Immature natural killer cell (primary cell): Measurements from ENCODE around the gene ADAMTS6. TPM values are rescaled to one million over a fixed set of nuclear protein-coding genes. Genes with fewer than 3 reads are reported as not detected.
"Not testable (repeated sequence)": the region's sequence is repeated elsewhere in the genome, so short reads cannot be mapped to it uniquely, and the experiment has no call there.

ENCODE experiments used
- DNase-seq, 3 donors: peaks; one replicate each; pipeline ENCODE4 v3.0.0; 2022; ENCODE audit warnings: mixed read lengths in 1 of 3
- H3K27ac Mint-ChIP-seq, 6 donors: one replicate each; pipeline ENCODE4 v1.8.0; 2020; ENCODE audit warnings: mixed read lengths in 6 of 6, mild to moderate bottlenecking in 5 of 6, inconsistent platforms in 4 of 6, moderate library complexity in 3 of 6
- H3K27me3 Mint-ChIP-seq, 3 donors: one replicate each; pipeline ENCODE4 v1.8.0; 2020 to 2021; ENCODE audit warnings: low read depth in 3 of 3, mild to moderate bottlenecking in 3 of 3, mixed read lengths in 3 of 3, moderate library complexity in 3 of 3, inconsistent platforms in 1 of 3
- H3K36me3 Mint-ChIP-seq, 3 donors: one replicate each; pipeline ENCODE4 v1.8.0; 2020; ENCODE audit warnings: mixed read lengths in 3 of 3, inconsistent platforms in 2 of 3, mild to moderate bottlenecking in 2 of 3
- H3K4me1 Mint-ChIP-seq, 2 donors: one replicate each; pipeline ENCODE4 v1.8.0; 2020; ENCODE audit warnings: inconsistent platforms in 2 of 2, mild to moderate bottlenecking in 2 of 2, mixed read lengths in 2 of 2, moderate library complexity in 1 of 2
- H3K4me3 Mint-ChIP-seq, 5 donors: one replicate each; pipeline ENCODE4 v1.8.0; 2020; ENCODE audit warnings: mild to moderate bottlenecking in 5 of 5, mixed read lengths in 5 of 5, inconsistent platforms in 3 of 5, moderate library complexity in 3 of 5
- H3K9me3 Mint-ChIP-seq, 6 donors: one replicate each; pipeline ENCODE4 v1.8.0; 2020; ENCODE audit warnings: mild to moderate bottlenecking in 6 of 6, mixed read lengths in 6 of 6, inconsistent platforms in 4 of 6, moderate library complexity in 3 of 6
- polyA plus RNA-seq, 3 donors: library from polyadenylated mRNA; unstranded; fragments of 300-500 nt; fragmentation: Illumina TruSeq; gene quantifications; one replicate each; pipeline ENCODE4 v1.2.3, GENCODE V29; 2021

The ADAMTS6 gene
- polyA plus RNA-seq, 3 donors from 2014 or later = not detected

DNA sequence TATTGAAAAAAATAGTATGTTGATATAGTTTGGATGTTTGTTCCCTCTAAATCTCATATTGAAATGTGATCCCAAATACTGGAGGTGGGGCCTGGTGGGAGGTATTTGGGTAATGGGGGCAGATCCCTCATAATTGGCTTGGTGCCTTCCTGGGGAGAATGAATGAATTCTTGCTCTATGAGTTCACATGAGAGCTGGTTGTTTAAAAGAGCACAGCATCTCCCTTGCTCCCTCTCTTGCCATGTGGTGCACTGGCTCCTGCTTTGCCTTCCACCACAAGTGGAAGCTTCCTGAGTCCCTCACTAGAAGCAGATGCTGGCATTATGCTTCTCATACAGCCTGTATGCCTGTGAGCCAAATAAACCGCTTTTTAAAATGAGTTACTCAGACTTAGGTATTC lies 154.8 kb downstream of the ADAMTS6 start:
- H3K4me3 Mint-ChIP-seq = no peak overlapping the region
- no peaks in the 10 kb centered on the region for H3K27me3 Mint-ChIP-seq
- DNase-seq = no peak
- H3K27ac Mint-ChIP-seq = no peak overlapping the region
- H3K9me3 Mint-ChIP-seq = peaks cover 0 to 8% (median 3%) of the 10 kb centered on the region in 6 donors
- H3K36me3 Mint-ChIP-seq = no peaks in the 10 kb centered on the region
- no peaks in the 10 kb centered on the region for H3K4me1 Mint-ChIP-seq

DNA sequence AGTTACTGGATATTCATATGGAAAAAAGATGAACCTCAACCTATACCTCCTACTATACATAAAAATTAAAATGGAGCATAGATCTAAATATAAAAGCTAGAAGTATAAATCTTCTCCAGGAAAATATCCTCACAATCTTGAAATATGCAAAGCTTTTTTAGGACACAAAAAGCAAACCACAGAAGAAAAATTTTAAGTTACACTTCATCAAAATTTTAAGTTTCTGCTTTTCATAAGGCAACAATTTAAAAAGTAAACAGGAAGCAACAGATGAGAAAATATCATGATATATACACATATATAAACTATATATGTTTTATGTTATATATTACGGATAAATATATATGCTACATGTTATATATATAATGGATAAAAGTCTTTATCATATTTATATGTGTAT lies 157.5 kb downstream of the ADAMTS6 start:
- H3K4me1 Mint-ChIP-seq = no peaks in the 10 kb centered on the region
- peaks cover 0 to 8% (median under 1%) of the 10 kb centered on the region in 6 donors for H3K9me3 Mint-ChIP-seq
- H3K36me3 Mint-ChIP-seq = no peaks in the 10 kb centered on the region
- H3K27me3 Mint-ChIP-seq = no peaks in the 10 kb centered on the region
- DNase-seq = no peak
- H3K27ac Mint-ChIP-seq = no peak overlapping the region
- no peak overlapping the region for H3K4me3 Mint-ChIP-seq

DNA sequence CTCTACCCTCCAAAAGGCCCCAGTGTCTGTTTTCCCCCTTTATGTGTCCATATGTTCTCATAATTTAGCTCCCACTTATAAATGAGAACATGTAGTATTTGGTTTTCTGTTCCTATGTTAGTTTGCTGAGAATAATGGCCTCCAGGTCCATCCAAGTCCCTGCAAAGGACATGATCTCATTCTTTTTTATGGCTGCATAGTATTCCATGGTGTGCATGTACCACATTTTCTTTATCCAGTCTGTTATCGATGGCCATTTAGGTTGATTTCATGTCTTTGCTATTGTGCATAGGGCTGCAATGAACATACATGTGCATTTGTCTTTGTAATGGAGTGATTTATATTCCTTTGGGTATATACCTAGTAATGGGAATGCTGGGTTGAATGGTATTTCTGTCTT lies 161.0 kb downstream of the ADAMTS6 start:
- H3K4me3 Mint-ChIP-seq, H3K4me1 Mint-ChIP-seq: not testable (repeated sequence)

DNA sequence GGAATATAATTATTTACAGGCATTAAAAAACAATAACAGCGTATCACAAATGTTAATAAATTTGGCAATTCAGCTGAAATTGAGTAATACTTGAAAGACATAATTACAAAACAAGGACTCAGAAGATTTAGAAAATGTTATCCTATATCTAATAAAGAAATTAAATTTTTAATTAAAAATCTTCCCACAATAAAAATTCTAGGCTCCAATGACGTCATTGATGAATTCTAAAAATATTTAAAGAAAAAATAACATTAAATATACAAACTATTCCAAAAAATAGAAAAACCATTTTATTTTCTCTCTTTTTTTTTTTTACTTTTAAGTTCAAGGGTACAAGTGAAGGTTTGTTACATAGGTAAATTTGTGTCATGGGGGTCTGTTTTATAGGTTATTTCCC lies 161.5 kb downstream of the ADAMTS6 start:
- no peaks in the 10 kb centered on the region for H3K27me3 Mint-ChIP-seq
- H3K9me3 Mint-ChIP-seq = peaks cover 0 to 8% (median 2%) of the 10 kb centered on the region in 6 donors
- no peak for DNase-seq
- H3K4me1 Mint-ChIP-seq = no peaks in the 10 kb centered on the region
- no peak overlapping the region for H3K27ac Mint-ChIP-seq
- H3K36me3 Mint-ChIP-seq = no peaks in the 10 kb centered on the region
- no peak overlapping the region for H3K4me3 Mint-ChIP-seq

More for the DNA sequence above, 161.0 kb downstream of the ADAMTS6 start:
- not testable (repeated sequence) for H3K36me3 Mint-ChIP-seq, H3K27ac Mint-ChIP-seq, DNase-seq, H3K9me3 Mint-ChIP-seq, H3K27me3 Mint-ChIP-seq

DNA sequence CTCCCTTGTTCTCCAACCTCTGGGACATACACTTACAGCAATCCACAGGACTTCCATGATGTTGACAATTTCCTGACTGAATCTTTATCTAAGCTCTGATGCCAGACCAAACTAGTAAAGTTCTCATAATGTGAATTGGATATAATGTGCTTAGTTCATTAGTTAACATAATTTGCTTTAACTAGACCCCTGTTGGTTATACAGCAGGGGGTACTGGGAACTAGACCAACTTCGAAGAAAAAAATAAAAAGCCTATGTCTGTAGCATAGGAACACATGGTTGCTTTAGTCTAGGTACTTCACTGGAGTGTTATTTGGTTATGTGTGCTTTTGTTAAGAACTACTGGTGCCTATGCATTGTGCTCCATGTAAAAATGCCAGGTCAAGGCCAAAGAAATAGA lies 173.8 kb downstream of the ADAMTS6 start:
- no peak overlapping the region for H3K4me3 Mint-ChIP-seq
- H3K4me1 Mint-ChIP-seq = no peaks in the 10 kb centered on the region
- H3K27ac Mint-ChIP-seq = no peak overlapping the region
- no peaks in the 10 kb centered on the region for H3K36me3 Mint-ChIP-seq
- no peak for DNase-seq
- peaks cover 0 to 2% (median 0%) of the 10 kb centered on the region in 3 donors for H3K27me3 Mint-ChIP-seq
- H3K9me3 Mint-ChIP-seq = peaks cover 0 to 1% (median 0%) of the 10 kb centered on the region in 6 donors

DNA sequence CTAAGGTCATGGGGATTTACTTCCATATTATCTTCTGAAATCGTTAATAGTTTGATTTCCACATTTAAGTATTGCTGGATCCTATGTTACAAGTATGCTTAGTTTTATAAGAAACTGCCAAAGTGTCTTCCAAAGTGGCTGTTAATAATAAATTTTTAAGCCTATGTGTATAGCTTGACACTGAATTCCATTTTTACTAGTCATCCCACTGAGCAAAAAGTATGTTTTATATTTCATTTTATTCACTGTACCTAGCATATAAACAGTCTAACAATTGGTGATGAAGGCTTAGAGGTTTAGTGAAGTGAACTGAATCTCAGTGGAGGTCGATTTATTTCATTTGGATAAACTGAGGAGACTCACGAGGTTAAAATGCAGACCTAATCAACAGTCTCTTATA lies 174.6 kb downstream of the ADAMTS6 start:
- H3K27ac Mint-ChIP-seq = no peak overlapping the region
- no peak overlapping the region for H3K4me3 Mint-ChIP-seq
- H3K27me3 Mint-ChIP-seq = peaks cover 0 to 2% (median 0%) of the 10 kb centered on the region in 3 donors
- H3K9me3 Mint-ChIP-seq = peaks cover 0 to 1% (median 0%) of the 10 kb centered on the region in 6 donors
- no peak for DNase-seq
- no peaks in the 10 kb centered on the region for H3K36me3 Mint-ChIP-seq
- H3K4me1 Mint-ChIP-seq = no peaks in the 10 kb centered on the region

DNA sequence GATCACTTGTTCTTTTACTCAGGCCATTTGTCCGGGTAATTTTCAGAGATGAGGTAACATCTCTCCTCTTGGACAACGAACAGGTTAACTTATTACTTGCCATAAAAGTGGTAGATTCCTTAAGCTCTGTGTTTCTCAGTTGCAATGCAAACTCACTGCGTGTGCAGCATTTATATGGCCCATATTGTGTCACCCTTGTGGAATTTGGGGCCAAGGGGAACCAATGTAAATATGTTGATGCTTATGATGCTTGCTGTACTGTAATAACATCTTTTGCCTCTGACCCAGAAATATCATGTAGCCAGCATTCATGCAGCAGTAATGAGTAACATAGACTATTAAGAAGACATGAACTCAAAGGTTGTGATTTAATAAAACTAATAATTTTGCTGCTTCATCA lies 175.8 kb downstream of the ADAMTS6 start:
- Mint-ChIP-seq H3K4me3 (no peak overlapping the region), H3K36me3 (no peaks in the 10 kb centered on the region), H3K9me3 (peaks cover 0 to 1% (median 0%) of the 10 kb centered on the region in 6 donors), H3K27me3 (peaks cover 0 to 2% (median 0%) of the 10 kb centered on the region in 3 donors), H3K27ac (no peak overlapping the region), H3K4me1 (no peaks in the 10 kb centered on the region)
- no peak for DNase-seq

DNA sequence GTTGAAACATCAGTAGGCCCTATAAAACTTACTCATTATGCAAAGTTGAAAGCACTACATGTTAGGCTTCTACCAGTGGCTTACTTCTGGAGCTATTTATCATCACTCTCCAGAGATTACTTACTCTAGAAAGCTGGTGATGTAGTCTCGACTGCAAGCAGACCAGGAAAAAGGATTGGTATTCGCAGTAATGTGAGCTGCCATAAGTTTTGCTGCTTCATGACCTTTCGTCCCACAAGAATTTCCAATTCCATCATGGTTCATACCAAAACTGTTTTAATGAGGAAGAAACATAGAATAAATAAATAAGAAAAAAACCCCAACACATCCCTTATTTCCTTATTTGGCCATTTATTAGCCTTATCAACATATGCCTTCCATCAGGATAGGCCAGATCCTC lies 181.9 kb downstream of the ADAMTS6 start:
- Mint-ChIP-seq H3K4me3 (no peak overlapping the region), H3K27me3 (no peaks in the 10 kb centered on the region), H3K36me3 (no peaks in the 10 kb centered on the region), H3K4me1 (no peaks in the 10 kb centered on the region), H3K27ac (no peak overlapping the region), H3K9me3 (no peaks in the 10 kb centered on the region)
- no peak for DNase-seq

DNA sequence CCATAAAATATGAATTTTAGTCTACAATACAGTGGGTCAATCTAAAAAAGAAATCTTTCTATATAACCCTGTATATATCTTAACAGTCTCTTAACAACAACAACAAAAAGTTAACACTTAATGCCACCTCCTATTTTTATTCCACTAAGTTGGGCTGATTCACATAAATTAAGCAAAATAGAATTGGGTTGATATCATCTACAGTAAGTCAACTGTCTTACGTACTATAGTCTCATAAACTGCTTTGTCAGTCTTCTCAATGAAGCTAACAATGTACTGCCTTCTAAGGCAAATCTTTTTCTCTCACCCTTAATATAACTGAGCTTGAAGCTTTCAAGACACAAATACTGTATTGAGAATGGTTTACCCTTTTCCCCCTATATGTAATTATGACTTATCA lies 185.7 kb downstream of the ADAMTS6 start:
- H3K27ac Mint-ChIP-seq = no peak overlapping the region
- H3K4me3 Mint-ChIP-seq = no peak overlapping the region
- H3K36me3 Mint-ChIP-seq = no peaks in the 10 kb centered on the region
- H3K4me1 Mint-ChIP-seq = no peaks in the 10 kb centered on the region
- DNase-seq = no peak
- no peaks in the 10 kb centered on the region for H3K9me3 Mint-ChIP-seq
- H3K27me3 Mint-ChIP-seq = peaks cover 0 to 2% (median 0%) of the 10 kb centered on the region in 3 donors

DNA sequence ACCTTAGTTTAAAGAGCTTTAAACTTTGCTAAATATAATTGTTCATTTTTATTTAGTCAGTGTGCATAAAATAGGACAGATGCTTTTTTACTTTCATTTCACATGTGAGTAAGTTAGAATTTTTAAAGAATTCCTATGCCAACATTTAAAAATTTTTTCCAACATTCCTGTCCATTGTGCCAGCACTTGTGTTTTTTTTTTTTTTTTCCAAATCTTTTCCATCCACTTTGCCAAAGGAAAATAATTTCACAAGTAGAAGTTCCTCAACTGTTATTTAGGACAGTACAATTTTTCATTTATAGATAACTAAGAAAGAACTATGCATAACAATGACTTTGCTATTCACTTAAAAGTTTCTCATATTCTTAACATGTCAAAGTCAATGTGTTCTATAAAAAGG lies 189.5 kb downstream of the ADAMTS6 start:
- H3K27me3 Mint-ChIP-seq = peaks cover 0 to 2% (median 0%) of the 10 kb centered on the region in 3 donors

DNA sequence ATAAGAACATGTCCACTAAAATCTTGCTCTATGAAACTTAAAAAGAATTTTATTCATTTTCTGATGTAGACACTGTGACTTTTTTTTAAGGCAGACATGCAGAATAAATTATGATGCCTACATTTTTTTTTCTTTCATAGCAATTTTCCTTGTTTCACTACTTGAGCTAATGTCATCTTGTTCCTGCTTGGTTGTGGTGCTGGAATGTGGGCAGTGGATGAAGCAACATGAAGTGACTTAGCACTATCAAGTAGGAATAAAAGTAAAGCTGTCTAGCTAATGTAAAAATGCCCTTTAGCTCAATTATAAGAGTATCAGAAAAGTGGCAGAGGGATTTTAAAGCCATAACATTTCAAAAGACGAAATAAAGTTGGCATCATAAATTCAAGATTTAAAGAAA lies 191.0 kb downstream of the ADAMTS6 start:
- Mint-ChIP-seq H3K4me1 (no peaks in the 10 kb centered on the region), H3K27ac (no peak overlapping the region), H3K36me3 (no peaks in the 10 kb centered on the region), H3K9me3 (no peaks in the 10 kb centered on the region), H3K4me3 (no peak overlapping the region), H3K27me3 (peaks cover 0 to 2% (median 0%) of the 10 kb centered on the region in 3 donors)
- no peak for DNase-seq

More for the DNA sequence above, 189.5 kb downstream of the ADAMTS6 start:
- no peak for DNase-seq
- no peaks in the 10 kb centered on the region for H3K9me3 Mint-ChIP-seq
- H3K27ac Mint-ChIP-seq = no peak overlapping the region
- no peaks in the 10 kb centered on the region for H3K4me1 Mint-ChIP-seq
- H3K36me3 Mint-ChIP-seq = no peaks in the 10 kb centered on the region
- no peak overlapping the region for H3K4me3 Mint-ChIP-seq

DNA sequence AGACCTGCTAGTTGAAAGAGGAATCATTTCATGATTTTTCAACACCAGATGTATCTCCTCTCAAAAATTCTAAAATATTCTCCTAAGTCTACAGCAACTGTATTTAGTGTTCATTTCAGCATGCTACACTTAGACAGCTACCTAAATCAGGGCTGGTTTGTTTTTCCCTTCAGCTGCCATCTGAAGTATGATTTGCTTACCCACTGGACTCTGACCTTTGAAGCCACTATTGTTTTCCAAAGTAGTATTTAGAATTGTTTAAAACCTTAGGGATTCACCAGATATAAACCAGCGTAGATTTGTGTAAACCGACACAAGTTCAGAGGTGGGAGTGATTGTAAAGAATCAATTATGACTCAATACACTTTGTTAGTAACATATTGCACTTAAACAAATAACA lies 193.1 kb downstream of the ADAMTS6 start:
- Mint-ChIP-seq H3K4me3 (no peak overlapping the region), H3K4me1 (no peaks in the 10 kb centered on the region)

DNA sequence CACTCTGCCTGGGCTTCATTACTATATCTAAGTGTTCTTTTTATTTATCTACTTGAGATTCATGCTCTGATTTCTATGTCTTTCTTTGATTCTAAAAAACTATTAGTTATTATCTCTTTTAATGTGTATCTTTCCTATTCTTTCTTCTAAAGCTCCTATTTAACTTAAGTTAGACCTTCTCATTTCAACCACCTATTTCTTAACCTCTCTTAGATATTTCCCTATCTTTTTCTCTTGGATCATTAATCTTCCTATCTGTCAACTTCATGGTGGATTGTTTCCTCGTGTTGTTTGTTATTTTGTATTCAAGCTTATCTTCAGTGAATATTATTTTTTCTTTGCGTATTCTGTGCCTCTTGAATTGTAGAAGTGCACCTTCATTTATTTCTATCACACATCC lies 202.1 kb downstream of the ADAMTS6 start:
- Mint-ChIP-seq H3K36me3 (no peaks in the 10 kb centered on the region), H3K9me3 (peaks cover 0 to 4% (median 0%) of the 10 kb centered on the region in 6 donors), H3K27me3 (peaks cover 0 to 1% (median 0%) of the 10 kb centered on the region in 3 donors), H3K4me1 (no peaks in the 10 kb centered on the region), H3K4me3 (no peak overlapping the region), H3K27ac (no peak overlapping the region)
- DNase-seq = no peak

More for the DNA sequence above, 193.1 kb downstream of the ADAMTS6 start:
- Mint-ChIP-seq H3K9me3 (no peaks in the 10 kb centered on the region), H3K36me3 (no peaks in the 10 kb centered on the region), H3K27ac (no peak overlapping the region), H3K27me3 (peaks cover 0 to 2% (median 0%) of the 10 kb centered on the region in 3 donors)
- DNase-seq = no peak

DNA sequence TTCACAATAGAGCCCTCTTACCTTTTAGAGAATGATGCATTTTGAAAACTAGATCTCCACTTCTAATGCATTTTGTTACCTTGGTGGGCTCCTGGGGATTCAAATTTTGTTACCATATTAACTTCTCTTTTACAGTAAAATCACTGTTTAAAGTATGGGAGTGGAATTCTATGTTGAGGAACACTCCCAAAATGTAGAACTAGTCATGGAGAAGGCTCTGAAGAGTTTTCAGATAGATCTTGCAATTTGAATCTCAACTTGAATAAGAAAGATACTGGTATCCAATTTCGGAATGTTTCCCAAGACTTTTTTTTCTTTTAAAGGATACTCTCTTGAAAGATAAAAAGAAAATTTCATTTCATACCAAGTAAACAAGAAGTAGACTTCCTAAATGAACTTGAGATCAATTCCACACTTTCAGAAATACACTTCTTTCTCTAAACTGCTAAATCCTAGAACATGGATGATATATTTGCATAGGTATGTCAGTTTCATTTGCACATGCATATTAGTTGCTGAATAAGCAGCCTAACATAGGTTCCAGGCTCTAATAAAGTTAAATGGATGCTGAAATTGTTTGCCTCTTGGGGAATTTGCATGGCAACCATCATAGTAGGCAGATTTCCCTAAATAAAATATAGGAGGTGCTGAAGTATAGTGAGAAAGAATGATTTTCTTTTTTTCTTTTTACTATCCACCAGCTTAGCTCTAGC lies 205.4 kb downstream of the ADAMTS6 start:
- Mint-ChIP-seq H3K4me1 (no peaks in the 10 kb centered on the region), H3K27me3 (peaks cover 0 to 1% (median 0%) of the 10 kb centered on the region in 3 donors)

DNA sequence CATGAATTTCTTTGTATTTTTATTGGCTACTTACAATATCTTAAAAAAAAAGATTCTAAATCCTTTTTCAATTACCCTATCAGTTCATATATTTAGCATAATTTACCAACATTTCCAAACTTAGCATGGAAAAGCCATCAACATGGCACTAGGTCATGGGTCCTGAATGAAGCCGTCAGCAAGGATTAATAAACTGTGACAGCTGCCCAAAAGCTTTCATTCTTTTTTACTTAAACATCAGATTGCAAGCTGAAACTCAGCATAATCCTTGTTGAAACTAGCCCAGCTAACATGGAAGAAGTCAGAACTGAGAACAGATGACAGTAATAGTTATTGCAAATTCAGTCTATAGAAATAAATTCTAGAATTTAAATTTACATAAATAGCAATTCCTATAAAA lies 209.8 kb downstream of the ADAMTS6 start:
- no peaks in the 10 kb centered on the region for H3K9me3 Mint-ChIP-seq
- H3K36me3 Mint-ChIP-seq = no peaks in the 10 kb centered on the region
- H3K4me1 Mint-ChIP-seq = no peaks in the 10 kb centered on the region
- no peaks in the 10 kb centered on the region for H3K27me3 Mint-ChIP-seq
- no peak for DNase-seq
- no peak overlapping the region for H3K27ac Mint-ChIP-seq
- no peak overlapping the region for H3K4me3 Mint-ChIP-seq

More for the DNA sequence above, 205.4 kb downstream of the ADAMTS6 start:
- peaks cover 0 to 4% (median 0%) of the 10 kb centered on the region in 6 donors for H3K9me3 Mint-ChIP-seq
- no peak for DNase-seq
- no peak overlapping the region for H3K4me3 Mint-ChIP-seq
- H3K27ac Mint-ChIP-seq = no peak overlapping the region
- H3K36me3 Mint-ChIP-seq = no peaks in the 10 kb centered on the region
